ENCODE data around the gene MTHFD2.

DNA sequence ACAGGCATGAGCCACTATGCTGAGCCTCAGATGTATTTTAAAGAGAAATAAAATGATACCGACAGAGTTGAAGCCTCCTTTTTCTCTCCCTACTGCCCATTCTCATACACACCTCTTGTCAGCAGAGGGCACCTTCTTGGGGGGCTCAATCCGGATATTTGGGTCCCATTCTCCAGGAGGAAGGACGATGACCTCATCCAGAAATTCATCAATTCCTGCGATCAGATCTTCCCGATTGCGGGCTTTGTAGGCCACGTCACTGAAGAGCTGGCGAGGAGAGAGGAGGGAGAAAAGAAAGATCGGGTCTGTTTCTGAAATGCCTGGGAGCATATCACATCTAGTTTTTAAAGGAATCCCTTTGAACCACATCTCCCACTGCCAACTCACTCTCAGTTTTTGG, 54.4 kb downstream of the MTHFD2 start:
- no peak for TF ChIP-seq POLR2A (IDR thresholded peaks at IDR 0.05)
- TF ChIP-seq, protein P1, sequence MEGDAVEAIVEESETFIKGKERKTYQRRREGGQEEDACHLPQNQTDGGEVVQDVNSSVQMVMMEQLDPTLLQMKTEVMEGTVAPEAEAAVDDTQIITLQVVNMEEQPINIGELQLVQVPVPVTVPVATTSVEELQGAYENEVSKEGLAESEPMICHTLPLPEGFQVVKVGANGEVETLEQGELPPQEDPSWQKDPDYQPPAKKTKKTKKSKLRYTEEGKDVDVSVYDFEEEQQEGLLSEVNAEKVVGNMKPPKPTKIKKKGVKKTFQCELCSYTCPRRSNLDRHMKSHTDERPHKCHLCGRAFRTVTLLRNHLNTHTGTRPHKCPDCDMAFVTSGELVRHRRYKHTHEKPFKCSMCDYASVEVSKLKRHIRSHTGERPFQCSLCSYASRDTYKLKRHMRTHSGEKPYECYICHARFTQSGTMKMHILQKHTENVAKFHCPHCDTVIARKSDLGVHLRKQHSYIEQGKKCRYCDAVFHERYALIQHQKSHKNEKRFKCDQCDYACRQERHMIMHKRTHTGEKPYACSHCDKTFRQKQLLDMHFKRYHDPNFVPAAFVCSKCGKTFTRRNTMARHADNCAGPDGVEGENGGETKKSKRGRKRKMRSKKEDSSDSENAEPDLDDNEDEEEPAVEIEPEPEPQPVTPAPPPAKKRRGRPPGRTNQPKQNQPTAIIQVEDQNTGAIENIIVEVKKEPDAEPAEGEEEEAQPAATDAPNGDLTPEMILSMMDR (IDR thresholded peaks at IDR 0.05 in 8 of 11, conservative IDR thresholded peaks at IDR 0.05 in 3 of 11), result no peak
